Adipocyte (in vitro differentiated cells): ENCODE data around the gene PVALB.
A peak's percentile ranks its signal among the peaks of the same experiment; 100 is the strongest.
"Not testable (repeated sequence)": the region's sequence is repeated elsewhere in the genome, so short reads cannot be mapped to it uniquely, and the experiment has no call there.

ENCODE experiments used
- DNase-seq: peaks from one replicate; pipeline ENCODE4 v3.0.0-alpha.2; 2015; ENCODE audit warnings: low read depth
- H3K27me3 ChIP-seq: replicated peaks from 2 replicates; pipeline ENCODE4 v1.7.0; 2013; ENCODE audit warnings: mild to moderate bottlenecking, low read length, moderate library complexity; ENCODE audit not compliant: control insufficient read depth, insufficient read depth
- H3K36me3 ChIP-seq: 2 replicates; pipeline ENCODE4 v1.7.0; 2013; ENCODE audit warnings: low read length, mild to moderate bottlenecking, moderate library complexity; ENCODE audit not compliant: control insufficient read depth, insufficient read depth, severe bottlenecking
- H3K4me1 ChIP-seq: 2 replicates; pipeline ENCODE4 v1.7.0; 2013; ENCODE audit warnings: mild to moderate bottlenecking, low read length, moderate library complexity; ENCODE audit not compliant: control insufficient read depth, insufficient read depth
- H3K4me3 ChIP-seq: 2 replicates; pipeline ENCODE4 v1.7.0; 2013; ENCODE audit warnings: mild to moderate bottlenecking, low read length, moderate library complexity
- H3K9ac ChIP-seq: 2 replicates; pipeline ENCODE4 v1.7.0; 2013; ENCODE audit warnings: mild to moderate bottlenecking, low read length, moderate library complexity
- H3K9me3 ChIP-seq: 2 replicates; pipeline ENCODE4 v1.7.0; 2013; ENCODE audit warnings: mild to moderate bottlenecking, low read length, moderate library complexity; ENCODE audit not compliant: control insufficient read depth

Gene PVALB

DNA sequence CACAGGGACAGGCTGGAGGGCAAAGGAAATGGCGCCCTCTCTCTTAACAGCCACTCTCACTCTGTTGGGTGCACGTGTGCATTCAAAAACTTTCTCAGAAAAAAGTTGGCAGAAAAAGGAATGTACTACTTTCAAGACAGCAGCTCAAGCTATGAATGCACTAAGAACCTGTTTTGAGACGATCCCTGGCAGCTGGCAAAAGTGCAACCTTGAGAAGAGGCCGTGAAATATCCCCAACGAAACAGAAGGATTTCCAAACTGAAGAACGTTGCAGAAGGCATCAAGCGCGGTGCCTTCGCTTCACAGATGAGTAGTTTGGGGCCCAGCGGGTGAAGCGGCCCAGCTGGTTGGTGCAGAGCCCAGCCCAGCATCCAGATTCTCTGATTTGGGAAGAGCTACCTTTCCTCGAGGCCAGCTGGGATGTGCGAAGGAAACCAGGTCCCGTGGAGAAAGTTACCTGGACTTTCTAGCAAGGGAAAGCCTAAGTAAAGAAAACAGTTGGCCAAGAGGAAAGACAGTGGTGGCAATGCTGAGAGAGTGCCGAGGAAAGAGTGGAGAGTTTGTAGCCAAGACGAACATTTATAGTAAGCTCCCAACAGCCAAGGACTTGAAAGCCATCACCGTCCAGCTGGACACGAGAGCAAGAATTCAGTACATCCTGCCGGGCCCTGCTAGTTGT, 57.2 kb downstream of the PVALB start:
- DNase-seq, result no peak

GRCh38 chr22:36758792-36759271, 58.0 kb downstream of the PVALB start:
- DNase-seq, result no peak
- Histone ChIP-seq H3K36me3 (no peaks in the 10 kb centered on the region), H3K9me3 (no peaks in the 10 kb centered on the region), H3K9ac (no peak overlapping the region), H3K27me3 (peaks cover 27% of the 10 kb centered on the region), H3K4me1 (peaks cover 8% of the 10 kb centered on the region), H3K4me3 (no peak overlapping the region)

More for the DNA sequence above, 57.2 kb downstream of the PVALB start:
- no peaks in the 10 kb centered on the region for H3K36me3 ChIP-seq
- H3K9ac ChIP-seq, result no peak overlapping the region
- no peaks in the 10 kb centered on the region for H3K9me3 ChIP-seq
- no peak overlapping the region for H3K4me3 ChIP-seq
- peaks cover 8% of the 10 kb centered on the region for H3K4me1 ChIP-seq
- peaks cover 19% of the 10 kb centered on the region for H3K27me3 ChIP-seq

DNA sequence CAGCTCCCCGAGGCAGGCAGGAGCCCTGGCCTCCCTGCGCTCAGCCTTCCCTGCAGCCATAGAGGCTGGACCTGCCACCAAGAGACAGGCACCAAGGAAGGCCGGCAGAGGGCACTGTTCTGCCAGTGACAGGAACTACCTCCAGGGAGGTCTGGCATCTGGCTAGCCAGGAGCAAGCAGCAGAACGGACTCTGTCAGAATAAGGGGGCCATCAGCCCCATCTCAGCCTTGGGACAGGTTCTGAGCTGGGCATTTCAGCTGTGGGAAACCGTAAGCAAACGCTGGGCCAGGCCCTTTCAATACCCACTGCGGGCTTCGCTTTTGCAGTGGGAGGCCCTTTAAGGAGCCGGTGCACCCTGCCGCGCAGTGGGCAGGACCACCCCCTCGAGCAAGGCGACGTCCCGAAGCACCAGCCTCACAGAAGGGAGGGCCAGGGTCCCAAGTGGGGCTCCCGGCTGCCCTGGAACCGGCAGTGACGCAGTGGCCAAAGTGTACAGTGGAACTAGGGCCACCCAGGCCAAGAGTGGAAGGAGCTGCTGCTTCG, 59.1 kb downstream of the PVALB start:
- Histone ChIP-seq H3K27me3 (peaks cover 38% of the 10 kb centered on the region), H3K36me3 (no peaks in the 10 kb centered on the region), H3K4me1 (peaks cover 4% of the 10 kb centered on the region), H3K9ac (no peak overlapping the region), H3K9me3 (no peaks in the 10 kb centered on the region), H3K4me3 (no peak overlapping the region)
- peak; percentile 63 for DNase-seq

DNA sequence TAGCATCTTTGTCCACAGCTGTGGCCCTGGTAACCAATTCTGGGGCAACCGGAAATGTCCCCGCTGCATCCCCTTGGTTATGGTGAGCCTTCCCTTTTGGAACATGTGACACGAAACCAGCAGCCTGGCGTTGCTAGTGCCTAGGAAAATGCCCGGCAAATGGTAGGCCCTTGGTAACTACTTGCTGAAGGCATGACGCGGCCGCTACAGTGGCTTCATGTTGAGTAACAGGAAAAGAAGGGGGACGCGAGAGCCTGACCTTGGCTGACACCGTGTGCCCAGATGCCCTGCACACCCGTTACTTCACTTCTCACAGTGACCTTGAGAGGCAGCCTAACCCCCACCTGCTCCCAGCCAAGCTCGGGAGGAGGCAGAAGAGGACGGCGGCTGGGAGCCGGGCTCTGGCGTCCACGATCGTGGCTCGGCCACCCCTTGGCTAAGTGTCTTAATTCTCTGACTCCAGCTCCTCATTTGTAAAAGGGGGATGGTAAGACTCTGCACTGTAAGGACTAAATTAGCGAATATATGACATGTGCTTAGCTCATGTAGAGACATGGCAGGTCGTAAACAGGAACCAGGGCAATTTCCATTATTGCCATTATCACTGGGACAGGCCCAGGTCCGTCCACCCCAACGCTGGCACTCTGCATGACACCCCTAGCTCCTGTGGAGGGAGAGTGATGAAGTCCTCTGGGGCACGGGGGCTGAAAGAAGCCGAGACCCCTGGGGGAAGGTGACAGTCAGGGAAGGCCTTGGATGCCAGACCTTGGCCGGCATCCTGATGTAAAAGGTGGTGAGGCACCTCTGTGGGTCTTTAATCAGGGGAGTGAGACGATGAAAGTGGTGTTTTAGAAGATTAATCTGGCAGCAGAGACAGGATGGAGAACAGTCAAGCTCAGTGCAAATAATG, 59.8 kb downstream of the PVALB start:
- Histone ChIP-seq H3K27me3 (peaks cover 45% of the 10 kb centered on the region), H3K36me3 (no peaks in the 10 kb centered on the region), H3K9me3 (no peaks in the 10 kb centered on the region), H3K4me3 (no peak overlapping the region), H3K4me1 (no peaks in the 10 kb centered on the region), H3K9ac (no peak overlapping the region)
- DNase-seq, result no peak

- H3K9ac ChIP-seq, result no peak overlapping the region
- no peaks in the 10 kb centered on the region for H3K36me3 ChIP-seq
- no peak overlapping the region for H3K4me3 ChIP-seq
- no peaks in the 10 kb centered on the region for H3K4me1 ChIP-seq
- no peak for DNase-seq
- H3K9me3 ChIP-seq, result no peaks in the 10 kb centered on the region
- H3K27me3 ChIP-seq, result peaks cover 47% of the 10 kb centered on the region
These were observed 60.8 kb downstream of the PVALB start for GRCh38 chr22:36756031-36756430.

GRCh38 chr22:36755316-36755715, 61.5 kb downstream of the PVALB start:
- H3K4me1 ChIP-seq, result no peaks in the 10 kb centered on the region
- peaks cover 47% of the 10 kb centered on the region for H3K27me3 ChIP-seq
- H3K9ac ChIP-seq, result no peak overlapping the region
- H3K9me3 ChIP-seq, result no peaks in the 10 kb centered on the region
- H3K36me3 ChIP-seq, result no peaks in the 10 kb centered on the region
- no peak for DNase-seq
- no peak overlapping the region for H3K4me3 ChIP-seq

- not testable (repeated sequence) for H3K36me3 ChIP-seq, H3K4me3 ChIP-seq, DNase-seq
These were observed 62.0 kb downstream of the PVALB start for GRCh38 chr22:36754881-36755280.

DNA sequence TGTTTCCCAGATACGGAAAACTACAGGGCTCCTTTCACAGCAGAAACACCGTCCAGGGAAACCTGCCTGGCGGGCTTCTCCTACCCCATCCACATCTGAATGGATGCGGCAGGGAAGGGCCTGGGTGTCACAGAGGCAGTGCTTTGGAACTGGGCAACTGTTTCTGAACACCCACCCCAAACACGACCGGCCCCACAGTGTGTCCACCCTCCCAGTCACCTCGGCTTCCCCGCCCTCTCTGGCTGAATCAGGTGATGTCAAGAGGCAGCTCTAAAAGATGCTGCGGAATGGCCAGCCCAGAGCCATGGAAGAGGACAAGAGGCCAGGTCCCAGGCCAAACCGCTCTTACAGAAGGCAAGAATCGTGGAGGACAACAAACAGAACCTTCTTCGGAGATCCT, 62.9 kb downstream of the PVALB start:
- H3K4me3 ChIP-seq, result no peak overlapping the region
- peaks cover 47% of the 10 kb centered on the region for H3K27me3 ChIP-seq
- H3K4me1 ChIP-seq, result no peaks in the 10 kb centered on the region
- H3K9ac ChIP-seq, result no peak overlapping the region
- no peak for DNase-seq
- H3K36me3 ChIP-seq, result no peaks in the 10 kb centered on the region
- H3K9me3 ChIP-seq, result no peaks in the 10 kb centered on the region

More at GRCh38 chr22:36754881-36755280, 62.0 kb downstream of the PVALB start:
- not testable (repeated sequence) for H3K9me3 ChIP-seq, H3K9ac ChIP-seq, H3K4me1 ChIP-seq
- peaks cover 47% of the 10 kb centered on the region for H3K27me3 ChIP-seq

DNA sequence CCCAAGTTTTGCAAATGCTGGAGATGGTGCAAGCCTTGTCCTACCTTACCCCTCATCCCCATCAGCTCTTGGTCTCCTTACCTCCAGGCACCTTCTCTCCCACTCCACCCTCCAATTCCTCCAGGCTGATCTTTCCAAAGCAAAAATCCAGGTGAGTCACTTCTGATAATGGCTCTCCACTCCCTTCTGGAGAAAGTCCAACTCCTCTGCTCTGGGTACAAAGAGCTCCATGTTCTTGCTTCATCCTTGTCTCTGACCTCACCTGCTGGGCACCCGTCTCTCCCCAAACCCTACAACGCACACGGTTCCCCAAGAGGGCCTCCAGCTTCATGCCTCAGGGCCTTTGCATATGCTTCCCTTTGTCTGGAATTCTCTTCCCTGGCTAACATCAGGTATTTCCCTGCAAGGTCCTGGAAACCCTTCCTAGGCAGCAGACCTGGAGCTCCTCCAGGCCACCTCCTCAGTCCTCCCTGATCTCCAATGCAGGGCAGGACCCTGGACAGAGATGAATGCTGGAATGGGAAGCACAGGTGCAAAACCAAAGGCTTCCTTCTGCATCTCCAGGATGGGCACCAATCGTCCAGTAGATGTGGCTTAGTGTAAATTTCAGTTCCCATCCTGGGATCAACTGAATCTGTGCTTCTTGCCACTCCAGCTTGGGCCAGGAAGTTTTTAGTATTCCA, 63.6 kb downstream of the PVALB start:
- H3K27me3 ChIP-seq, result peaks cover 48% of the 10 kb centered on the region
- peak; percentile 6 for DNase-seq
- no peaks in the 10 kb centered on the region for H3K9me3 ChIP-seq
- no peaks in the 10 kb centered on the region for H3K4me1 ChIP-seq
- H3K4me3 ChIP-seq, result no peak overlapping the region
- no peaks in the 10 kb centered on the region for H3K36me3 ChIP-seq
- H3K9ac ChIP-seq, result no peak overlapping the region
